Activated T-cell treated with anti-CD3 and anti-CD28 coated beads, Interleukin-2, amount 50 U/mL, for 4 hours (primary cell): ENCODE measurements around the gene PM20D2. TPM values are rescaled to one million over a fixed set of nuclear protein-coding genes. Genes with fewer than 3 reads are reported as not detected.
"Not testable (repeated sequence)": the region's sequence is repeated elsewhere in the genome, so short reads cannot be mapped to it uniquely, and the experiment has no call there.

Experiments
- ATAC-seq, 2 donors: fragments of 200-7000 bp; cut with Tn5 transposase; one replicate each; pipeline ENCODE4 v1.10.0; 2021
- DNase-seq: peaks from one replicate; pipeline ENCODE4 v3.0.0-alpha.2; 2020
- H3K27me3 Mint-ChIP-seq: one replicate; pipeline ENCODE4 v1.8.0; 2021; ENCODE audit warnings: low read depth, mixed read lengths
- H3K36me3 Mint-ChIP-seq: one replicate; pipeline ENCODE4 v1.8.0; 2022; ENCODE audit warnings: mixed read lengths; ENCODE audit not compliant: insufficient read depth
- H3K4me1 Mint-ChIP-seq: one replicate; pipeline ENCODE4 v1.8.0; 2021; ENCODE audit warnings: low read depth, mixed read lengths
- H3K4me3 Mint-ChIP-seq: one replicate; pipeline ENCODE4 v1.8.0; 2021; ENCODE audit warnings: mild to moderate bottlenecking, moderate library complexity, mixed read lengths
- H3K9me3 Mint-ChIP-seq: one replicate; pipeline ENCODE4 v1.8.0; 2021; ENCODE audit warnings: mixed read lengths
- total RNA-seq, 3 donors: library from RNA; stranded (reverse); gene quantifications; one replicate each; pipeline ENCODE4 v1.2.1, GENCODE V29; 2021

The PM20D2 gene
- total RNA-seq = 10 to 100 TPM; 11.2 to 17.7 (median 14.4) TPM

- Mint-ChIP-seq H3K4me1 (peaks cover 33% of the 10 kb centered on the region), H3K36me3 (peaks cover 13% of the 10 kb centered on the region), H3K27me3 (no peaks in the 10 kb centered on the region), H3K9me3 (no peaks in the 10 kb centered on the region), H3K4me3 (peak within 1 kb of the TSS; percentile 93)
- ATAC-seq = peak; percentile 79 to 84
- peak; percentile 57 for DNase-seq
Observed at GRCh38 chr6:89145956-89146717, at the start of gene PM20D2. PM20D2 (plus strand) TSS chr6:89146055; CDS start chr6:89146145, 90 bp downstream.

- H3K4me3 Mint-ChIP-seq = no peak overlapping the region
Observed at GRCh38 chr6:89098461-89098860, 47.4 kb upstream of the PM20D2 start.

GRCh38 chr6:89100114-89100513 is 45.7 kb upstream of the PM20D2 start:
- peaks cover 5% of the 10 kb centered on the region for H3K36me3 Mint-ChIP-seq

More at GRCh38 chr6:89098461-89098860, 47.4 kb upstream of the PM20D2 start:
- ATAC-seq = peak in 1 of 2 donors; percentile 63
- Mint-ChIP-seq H3K4me1 (peaks cover 8% of the 10 kb centered on the region), H3K27me3 (no peaks in the 10 kb centered on the region), H3K9me3 (no peaks in the 10 kb centered on the region), H3K36me3 (peaks cover 5% of the 10 kb centered on the region)
- no peak for DNase-seq

GRCh38 chr6:89110284-89110683 is 35.6 kb upstream of the PM20D2 start:
- ATAC-seq (peak in 1 of 2 donors; percentile 48), DNase-seq (no peak)
- H3K36me3 Mint-ChIP-seq = peaks cover 5% of the 10 kb centered on the region
- no peak overlapping the region for H3K4me3 Mint-ChIP-seq
- H3K4me1 Mint-ChIP-seq = no peaks in the 10 kb centered on the region
- H3K27me3 Mint-ChIP-seq = no peaks in the 10 kb centered on the region
- no peaks in the 10 kb centered on the region for H3K9me3 Mint-ChIP-seq

More at GRCh38 chr6:89100114-89100513, 45.7 kb upstream of the PM20D2 start:
- no peak for DNase-seq
- Mint-ChIP-seq H3K4me1 (peaks cover 8% of the 10 kb centered on the region), H3K27me3 (no peaks in the 10 kb centered on the region), H3K9me3 (no peaks in the 10 kb centered on the region), H3K4me3 (no peak overlapping the region)
- no peak for ATAC-seq

- no peak overlapping the region for H3K4me3 Mint-ChIP-seq
- peaks cover 3% of the 10 kb centered on the region for H3K36me3 Mint-ChIP-seq
- peaks cover 2% of the 10 kb centered on the region for H3K4me1 Mint-ChIP-seq
- no peak for DNase-seq
- ATAC-seq = no peak
- H3K9me3 Mint-ChIP-seq = no peaks in the 10 kb centered on the region
- H3K27me3 Mint-ChIP-seq = peaks cover 6% of the 10 kb centered on the region
Observed at GRCh38 chr6:89111933-89112332, 33.9 kb upstream of the PM20D2 start.

GRCh38 chr6:89116702-89117101 is 29.2 kb upstream of the PM20D2 start:
- DNase-seq = no peak
- no peak for ATAC-seq
- Mint-ChIP-seq H3K4me1 (peaks cover 5% of the 10 kb centered on the region), H3K36me3 (no peaks in the 10 kb centered on the region), H3K9me3 (no peaks in the 10 kb centered on the region), H3K27me3 (peaks cover 6% of the 10 kb centered on the region), H3K4me3 (peak overlapping the region; percentile 80)

- DNase-seq (peak; percentile 29), ATAC-seq (peak; percentile 93)
- peak within 1 kb of the TSS; percentile 80 for H3K4me3 Mint-ChIP-seq
- H3K4me1 Mint-ChIP-seq = peaks cover 5% of the 10 kb centered on the region
- H3K9me3 Mint-ChIP-seq = no peaks in the 10 kb centered on the region
- peaks cover 6% of the 10 kb centered on the region for H3K27me3 Mint-ChIP-seq
- H3K36me3 Mint-ChIP-seq = no peaks in the 10 kb centered on the region
Observed at GRCh38 chr6:89117211-89118108, 28.4 kb upstream of the PM20D2 start, which contains the start of gene SRSF12. SRSF12 (minus strand) TSS chr6:89118071; CDS start chr6:89117887, 184 bp downstream.

- no peak for ATAC-seq
- Mint-ChIP-seq H3K9me3 (no peaks in the 10 kb centered on the region), H3K4me1 (peaks cover 5% of the 10 kb centered on the region), H3K36me3 (no peaks in the 10 kb centered on the region), H3K4me3 (peak overlapping the region; percentile 72), H3K27me3 (peaks cover 6% of the 10 kb centered on the region)
- no peak for DNase-seq
Observed at GRCh38 chr6:89118931-89119330, 26.9 kb upstream of the PM20D2 start.

- Mint-ChIP-seq H3K9me3 (no peaks in the 10 kb centered on the region), H3K4me1 (peaks cover 5% of the 10 kb centered on the region), H3K36me3 (peaks cover 1% of the 10 kb centered on the region), H3K27me3 (peaks cover 6% of the 10 kb centered on the region), H3K4me3 (no peak overlapping the region)
- no peak for DNase-seq
- ATAC-seq = no peak
Observed at GRCh38 chr6:89120371-89120770, 25.5 kb upstream of the PM20D2 start.

- no peak for DNase-seq
- peaks cover 3% of the 10 kb centered on the region for H3K4me1 Mint-ChIP-seq
Observed at GRCh38 chr6:89121934-89122333, 23.9 kb upstream of the PM20D2 start.

GRCh38 chr6:89122625-89123024 is 23.2 kb upstream of the PM20D2 start:
- no peak overlapping the region for H3K4me3 Mint-ChIP-seq
- no peaks in the 10 kb centered on the region for H3K4me1 Mint-ChIP-seq
- no peaks in the 10 kb centered on the region for H3K9me3 Mint-ChIP-seq
- no peak for DNase-seq
- no peaks in the 10 kb centered on the region for H3K27me3 Mint-ChIP-seq
- no peak for ATAC-seq
- H3K36me3 Mint-ChIP-seq = peaks cover 1% of the 10 kb centered on the region

More at GRCh38 chr6:89121934-89122333, 23.9 kb upstream of the PM20D2 start:
- Mint-ChIP-seq H3K9me3 (no peaks in the 10 kb centered on the region), H3K27me3 (no peaks in the 10 kb centered on the region), H3K36me3 (peaks cover 1% of the 10 kb centered on the region), H3K4me3 (no peak overlapping the region)
- ATAC-seq = no peak

- not testable (repeated sequence) for H3K9me3 Mint-ChIP-seq, DNase-seq, H3K4me1 Mint-ChIP-seq, H3K36me3 Mint-ChIP-seq, ATAC-seq, H3K4me3 Mint-ChIP-seq, H3K27me3 Mint-ChIP-seq
Observed at GRCh38 chr6:89128256-89128671, 17.6 kb upstream of the PM20D2 start.

- H3K9me3 Mint-ChIP-seq = peaks cover 6% of the 10 kb centered on the region
- H3K4me3 Mint-ChIP-seq = no peak overlapping the region
- no peak for DNase-seq
- no peaks in the 10 kb centered on the region for H3K4me1 Mint-ChIP-seq
- ATAC-seq = no peak
- peaks cover 2% of the 10 kb centered on the region for H3K36me3 Mint-ChIP-seq
- H3K27me3 Mint-ChIP-seq = no peaks in the 10 kb centered on the region
Observed at GRCh38 chr6:89131599-89131998, 14.3 kb upstream of the PM20D2 start.

- Mint-ChIP-seq H3K36me3 (peaks cover 2% of the 10 kb centered on the region), H3K9me3 (peaks cover 6% of the 10 kb centered on the region), H3K27me3 (no peaks in the 10 kb centered on the region), H3K4me3 (no peak overlapping the region), H3K4me1 (no peaks in the 10 kb centered on the region)
- no peak for ATAC-seq
- no peak for DNase-seq
Observed at GRCh38 chr6:89132057-89132456, 13.8 kb upstream of the PM20D2 start.
